Ishikawa (cell line): ENCODE data around the gene PPRC1.

Source experiments
- CEBPB ChIP-seq: IDR thresholded peaks from 2 replicates; pipeline ENCODE4 v1.6.1; 2012
- CREB1 ChIP-seq: IDR thresholded peaks from 2 replicates; pipeline ENCODE4 v1.6.1; 2012; ENCODE audit warnings: low read depth
- EGR1 ChIP-seq: IDR thresholded peaks from 2 replicates; pipeline ENCODE4 v1.6.1; 2012
- EP300 ChIP-seq: IDR thresholded peaks from 2 replicates; pipeline ENCODE4 v1.6.1; 2012; ENCODE audit warnings: borderline replicate concordance
- FOXM1 ChIP-seq: IDR thresholded peaks from 2 replicates; pipeline ENCODE4 v1.6.1; 2012; ENCODE audit warnings: low read depth, borderline replicate concordance
- MAX ChIP-seq: IDR thresholded peaks from 2 replicates; pipeline ENCODE4 v1.6.1; 2012
- NFIC ChIP-seq: IDR thresholded peaks from 2 replicates; pipeline ENCODE4 v1.6.1; 2012
- RAD21 ChIP-seq: IDR thresholded peaks from 2 replicates; pipeline ENCODE4 v1.6.1; 2012; ENCODE audit warnings: low read depth
- TAF1 ChIP-seq: IDR thresholded peaks from 2 replicates; pipeline ENCODE4 v1.6.1; 2012; ENCODE audit warnings: low read depth, mild to moderate bottlenecking
- TCF12 ChIP-seq: IDR thresholded peaks from 2 replicates; pipeline ENCODE4 v1.6.1; 2012; ENCODE audit warnings: low read depth
- TEAD4 ChIP-seq: IDR thresholded peaks from 2 replicates; pipeline ENCODE4 v1.6.1; 2012
- YY1 ChIP-seq: IDR thresholded peaks from 2 replicates; pipeline ENCODE4 v1.6.1; 2012; ENCODE audit warnings: low read depth
- ZBTB7A ChIP-seq: IDR thresholded peaks from 2 replicates; pipeline ENCODE4 v1.6.1; 2012; ENCODE audit warnings: low read depth
- TF ChIP-seq, protein P1 (sequence below): IDR thresholded peaks from 2 replicates; pipeline ENCODE4 v1.6.1; 2012
- TF ChIP-seq, protein P2 (sequence below): IDR thresholded peaks from 2 replicates; pipeline ENCODE4 v1.6.1; 2012; ENCODE audit warnings: low read depth, mild to moderate bottlenecking

PPRC1 gene

GRCh38 chr10:102185811-102186527 is 53.1 kb downstream of the PPRC1 start:
- TF ChIP-seq YY1 (no peak), EGR1 (no peak), CREB1 (peak; percentile 58), TCF12 (no peak), ZBTB7A (no peak), FOXM1 (no peak), CEBPB (peak; percentile 28; the same call in 1 of the 2 replicates)

DNA sequence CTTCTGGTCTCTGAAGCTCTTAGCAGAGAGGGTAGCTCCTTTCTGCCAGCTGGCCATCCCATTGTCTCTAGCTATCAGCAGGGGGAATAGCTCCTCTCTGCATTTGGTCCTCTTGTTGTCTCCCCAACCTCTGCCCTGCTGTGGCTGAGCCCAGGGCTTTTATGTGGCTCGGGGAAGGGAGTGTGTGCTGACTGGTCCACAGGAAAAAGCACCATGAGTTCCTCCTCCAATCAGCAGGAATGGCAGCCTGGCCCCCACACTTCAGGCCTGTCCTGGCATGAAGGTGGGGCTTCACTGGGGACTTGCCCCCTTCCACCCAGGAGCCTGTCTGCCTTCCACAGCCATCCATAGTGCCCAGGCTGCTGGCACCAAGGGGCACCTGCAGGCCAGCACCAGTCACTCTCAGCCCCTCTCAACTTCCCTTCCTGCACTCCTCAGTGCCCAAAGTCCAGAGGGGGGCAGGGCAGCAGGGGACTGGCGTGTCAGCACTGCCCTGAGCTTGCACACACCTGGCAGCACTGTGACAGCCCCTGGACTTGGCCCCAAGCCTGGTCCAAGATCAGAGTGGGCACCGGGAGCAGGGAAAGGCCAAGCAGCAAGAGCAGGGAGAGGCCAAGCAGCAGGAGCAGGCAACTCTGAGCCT is 55.6 kb downstream of the PPRC1 start:
- TF ChIP-seq EGR1: no peak
- TF ChIP-seq RAD21: no peak
- TF ChIP-seq TEAD4: no peak
- no peak for TF ChIP-seq CEBPB

DNA sequence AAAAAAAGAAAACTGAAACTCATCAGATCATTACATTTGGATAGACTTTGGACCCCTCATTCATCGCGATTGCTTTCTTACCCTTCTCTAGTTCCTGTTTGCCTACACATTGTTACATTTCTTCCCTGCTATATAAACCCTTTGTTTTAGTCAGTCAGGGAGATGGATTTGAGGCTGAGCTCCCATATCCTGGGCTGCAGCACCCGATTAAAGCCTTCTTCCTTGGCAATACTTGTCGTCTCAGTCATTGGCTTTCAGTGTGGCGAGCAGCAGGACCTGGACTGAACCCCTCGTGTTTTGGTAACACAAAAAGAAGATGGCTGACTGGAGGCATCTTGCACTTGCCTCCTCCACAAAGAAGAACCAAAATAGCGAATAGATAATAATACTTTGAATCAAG is 59.1 kb downstream of the PPRC1 start:
- TF ChIP-seq TEAD4 (no peak), RAD21 (no peak), FOXM1 (no peak), EGR1 (no peak), EP300 (no peak), YY1 (no peak), CREB1 (no peak), NFIC (no peak), MAX (no peak), TAF1 (no peak), ZBTB7A (no peak), TCF12 (no peak), CEBPB (no peak)
- TF ChIP-seq, protein P1, sequence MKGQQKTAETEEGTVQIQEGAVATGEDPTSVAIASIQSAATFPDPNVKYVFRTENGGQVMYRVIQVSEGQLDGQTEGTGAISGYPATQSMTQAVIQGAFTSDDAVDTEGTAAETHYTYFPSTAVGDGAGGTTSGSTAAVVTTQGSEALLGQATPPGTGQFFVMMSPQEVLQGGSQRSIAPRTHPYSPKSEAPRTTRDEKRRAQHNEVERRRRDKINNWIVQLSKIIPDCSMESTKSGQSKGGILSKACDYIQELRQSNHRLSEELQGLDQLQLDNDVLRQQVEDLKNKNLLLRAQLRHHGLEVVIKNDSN: no peak
- TF ChIP-seq, protein P2, sequence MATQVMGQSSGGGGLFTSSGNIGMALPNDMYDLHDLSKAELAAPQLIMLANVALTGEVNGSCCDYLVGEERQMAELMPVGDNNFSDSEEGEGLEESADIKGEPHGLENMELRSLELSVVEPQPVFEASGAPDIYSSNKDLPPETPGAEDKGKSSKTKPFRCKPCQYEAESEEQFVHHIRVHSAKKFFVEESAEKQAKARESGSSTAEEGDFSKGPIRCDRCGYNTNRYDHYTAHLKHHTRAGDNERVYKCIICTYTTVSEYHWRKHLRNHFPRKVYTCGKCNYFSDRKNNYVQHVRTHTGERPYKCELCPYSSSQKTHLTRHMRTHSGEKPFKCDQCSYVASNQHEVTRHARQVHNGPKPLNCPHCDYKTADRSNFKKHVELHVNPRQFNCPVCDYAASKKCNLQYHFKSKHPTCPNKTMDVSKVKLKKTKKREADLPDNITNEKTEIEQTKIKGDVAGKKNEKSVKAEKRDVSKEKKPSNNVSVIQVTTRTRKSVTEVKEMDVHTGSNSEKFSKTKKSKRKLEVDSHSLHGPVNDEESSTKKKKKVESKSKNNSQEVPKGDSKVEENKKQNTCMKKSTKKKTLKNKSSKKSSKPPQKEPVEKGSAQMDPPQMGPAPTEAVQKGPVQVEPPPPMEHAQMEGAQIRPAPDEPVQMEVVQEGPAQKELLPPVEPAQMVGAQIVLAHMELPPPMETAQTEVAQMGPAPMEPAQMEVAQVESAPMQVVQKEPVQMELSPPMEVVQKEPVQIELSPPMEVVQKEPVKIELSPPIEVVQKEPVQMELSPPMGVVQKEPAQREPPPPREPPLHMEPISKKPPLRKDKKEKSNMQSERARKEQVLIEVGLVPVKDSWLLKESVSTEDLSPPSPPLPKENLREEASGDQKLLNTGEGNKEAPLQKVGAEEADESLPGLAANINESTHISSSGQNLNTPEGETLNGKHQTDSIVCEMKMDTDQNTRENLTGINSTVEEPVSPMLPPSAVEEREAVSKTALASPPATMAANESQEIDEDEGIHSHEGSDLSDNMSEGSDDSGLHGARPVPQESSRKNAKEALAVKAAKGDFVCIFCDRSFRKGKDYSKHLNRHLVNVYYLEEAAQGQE: no peak

- TF ChIP-seq FOXM1: no peak
These were observed 62.5 kb downstream of the PPRC1 start for GRCh38 chr10:102195296-102195870.

- TF ChIP-seq RAD21 (no peak), YY1 (no peak), EP300 (no peak), CREB1 (no peak), EGR1 (no peak), FOXM1 (no peak), ZBTB7A (no peak), CEBPB (no peak), NFIC (no peak), MAX (no peak), TAF1 (no peak), TEAD4 (no peak), TCF12 (no peak)
- TF ChIP-seq, protein P2: no peak
- TF ChIP-seq, protein P1: no peak
These were observed 64.1 kb downstream of the PPRC1 start for GRCh38 chr10:102196893-102197292.

GRCh38 chr10:102198027-102198426 is 65.2 kb downstream of the PPRC1 start:
- TF ChIP-seq TAF1 (no peak), YY1 (no peak), MAX (no peak), ZBTB7A (no peak), CEBPB (no peak), EGR1 (no peak), TCF12 (no peak), TEAD4 (no peak), CREB1 (no peak), RAD21 (no peak), EP300 (no peak), FOXM1 (no peak), NFIC (no peak)
- TF ChIP-seq, protein P1: no peak
- TF ChIP-seq, protein P2: no peak
